Trophoblast cell (in vitro differentiated cells and primary cell): ENCODE results near the gene TSSC4.

Source experiments
- DNase-seq, 2 donors: peaks; one replicate each; pipeline ENCODE4 v3.0.0-alpha.2; 2016
- H2AFZ ChIP-seq: 2 replicates; pipeline ENCODE4 v1.6.1; 2013; ENCODE audit warnings: low read length, moderate library complexity, mild to moderate bottlenecking; ENCODE audit not compliant: insufficient read depth, poor library complexity
- H2AK5ac ChIP-seq: 2 replicates; pipeline ENCODE4 v1.6.1; 2013; ENCODE audit warnings: mild to moderate bottlenecking, low read length
- H2BK120ac ChIP-seq: 2 replicates; pipeline ENCODE4 v1.6.1; 2013; ENCODE audit warnings: low read length, mild to moderate bottlenecking, moderate library complexity; ENCODE audit not compliant: insufficient read depth, poor library complexity
- H2BK12ac ChIP-seq: 2 replicates; pipeline ENCODE4 v1.6.1; 2013; ENCODE audit warnings: mild to moderate bottlenecking, low read length, moderate library complexity
- H2BK5ac ChIP-seq: 2 replicates; pipeline ENCODE4 v1.6.1; 2013; ENCODE audit warnings: low read length, low read depth, moderate library complexity, mild to moderate bottlenecking; ENCODE audit not compliant: poor library complexity
- H3K14ac ChIP-seq: 2 replicates; pipeline ENCODE4 v1.6.1; 2013; ENCODE audit warnings: mild to moderate bottlenecking, low read length
- H3K18ac ChIP-seq: 2 replicates; pipeline ENCODE4 v1.6.1; 2013; ENCODE audit warnings: mild to moderate bottlenecking, low read length
- H3K23ac ChIP-seq: 2 replicates; pipeline ENCODE4 v1.6.1; 2013; ENCODE audit warnings: low read length
- H3K27ac ChIP-seq: 2 replicates; pipeline ENCODE4 v1.5.1; 2013; ENCODE audit warnings: low read depth, mild to moderate bottlenecking, inconsistent platforms, low read length, moderate library complexity
- H3K27me3 ChIP-seq: 2 replicates; pipeline ENCODE4 v1.6.1; 2013; ENCODE audit warnings: inconsistent platforms, mild to moderate bottlenecking, low read length, moderate library complexity; ENCODE audit not compliant: insufficient read depth
- H3K36me3 ChIP-seq, 2 experiments: 1 replicate in 1 of 2; 2 replicates in 1 of 2; pipeline ENCODE4 v1.6.1; 2013; ENCODE audit warnings: low read length in 2 of 2, mild to moderate bottlenecking in 2 of 2, moderate library complexity in 1 of 2; ENCODE audit not compliant: insufficient read depth in 2 of 2, control insufficient read depth in 1 of 2
- H3K4ac ChIP-seq: 2 replicates; pipeline ENCODE4 v1.6.1; 2013; ENCODE audit warnings: low read depth, mild to moderate bottlenecking, low read length, moderate library complexity
- H3K4me1 ChIP-seq, 2 experiments: 1 replicate in 1 of 2; 2 replicates in 1 of 2; pipeline ENCODE4 v1.6.1; 2013; ENCODE audit warnings: low read length in 2 of 2, mild to moderate bottlenecking in 2 of 2, moderate library complexity in 1 of 2; ENCODE audit not compliant: insufficient read depth in 2 of 2, control insufficient read depth in 1 of 2
- H3K4me2 ChIP-seq: 2 replicates; pipeline ENCODE4 v1.6.1; 2013; ENCODE audit warnings: inconsistent platforms, mild to moderate bottlenecking, low read length, moderate library complexity
- H3K4me3 ChIP-seq: 2 replicates; pipeline ENCODE4 v1.5.1; 2013; ENCODE audit warnings: mild to moderate bottlenecking, low read depth, low read length, inconsistent platforms
- H3K79me1 ChIP-seq: one replicate; pipeline ENCODE4 v1.6.1; 2013; ENCODE audit warnings: low read length
- H3K79me2 ChIP-seq: 2 replicates; pipeline ENCODE4 v1.6.1; 2013; ENCODE audit warnings: low read length, mild to moderate bottlenecking; ENCODE audit not compliant: control insufficient read depth, insufficient read depth, poor library complexity
- H3K9ac ChIP-seq: 2 replicates; pipeline ENCODE4 v1.6.1; 2013; ENCODE audit warnings: mild to moderate bottlenecking, low read length
- H3K9me3 ChIP-seq: 2 replicates; pipeline ENCODE4 v1.6.1; 2013; ENCODE audit warnings: low read depth, mild to moderate bottlenecking, control low read depth, inconsistent platforms, low read length; ENCODE audit not compliant: insufficient read depth
- H4K12ac ChIP-seq: 2 replicates; pipeline ENCODE4 v1.6.1; 2013; ENCODE audit warnings: low read depth, mild to moderate bottlenecking, low read length, moderate library complexity
- H4K8ac ChIP-seq: 2 replicates; pipeline ENCODE4 v1.6.1; 2013; ENCODE audit warnings: low read depth, mild to moderate bottlenecking, low read length, moderate library complexity
- H4K91ac ChIP-seq: one replicate; pipeline ENCODE4 v1.6.1; 2013; ENCODE audit warnings: low read depth, mild to moderate bottlenecking, low read length, moderate library complexity
- WGBS: extraction: QIAGEN DNeasy Blood & Tissue Kit; methylation state at CpG from one replicate; pipeline ENCODE4 v1.1.7; 2013; ENCODE audit warnings: missing lambda C conversion rate; ENCODE audit not compliant: insufficient read length, insufficient coverage; ENCODE audit errors: extremely low coverage; 5-methylcytosine and 5-hydroxymethylcytosine counted together

The TSSC4 gene

DNA sequence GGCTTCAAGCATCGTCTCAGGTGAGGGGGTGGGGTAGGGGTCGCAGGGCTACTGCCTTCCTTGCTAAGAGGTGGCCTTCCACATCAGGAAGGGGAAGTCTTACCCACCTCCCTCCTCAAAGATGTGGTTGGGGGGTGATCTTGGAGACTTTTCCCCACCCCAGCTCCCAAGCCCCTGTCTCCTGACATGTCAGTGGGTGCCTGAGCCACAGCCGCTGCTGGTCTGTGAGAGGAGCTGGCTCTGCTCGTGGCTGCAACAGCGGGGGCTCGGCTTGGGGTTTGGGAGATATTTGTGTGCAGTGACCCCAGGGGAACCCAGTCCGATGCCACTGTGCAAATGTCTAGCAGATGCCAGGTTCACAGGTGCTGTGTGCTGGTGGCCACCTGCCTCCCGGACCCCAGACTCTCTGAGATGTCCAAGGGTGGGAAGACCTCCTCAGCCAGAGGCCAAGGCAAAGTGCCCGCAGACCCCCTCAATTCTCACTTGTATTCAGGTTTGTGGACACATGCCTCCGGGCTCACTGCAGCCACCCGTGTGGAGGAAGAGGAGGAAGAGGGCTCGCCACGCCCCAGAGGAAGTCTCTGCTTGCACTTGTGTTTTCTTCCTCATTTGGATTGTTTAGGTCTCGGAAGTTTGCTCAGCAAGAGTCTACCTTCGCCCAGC is 46.2 kb downstream of the TSSC4 start:
- no peak for DNase-seq
- no peak overlapping the region for H3K4me3 ChIP-seq
- H3K14ac ChIP-seq, result no peak overlapping the region
- peaks cover 33% of the 10 kb centered on the region for H3K27me3 ChIP-seq
- no peak overlapping the region for H4K12ac ChIP-seq
- H2BK5ac ChIP-seq, result no peak overlapping the region
- H3K36me3 ChIP-seq, result no peaks in the 10 kb centered on the region
- H3K9me3 ChIP-seq, result peaks cover 10% of the 10 kb centered on the region
- H3K4me1 ChIP-seq, result no peaks in the 10 kb centered on the region
- no peak overlapping the region for H4K8ac ChIP-seq
- H3K18ac ChIP-seq, result no peak overlapping the region
- no peak overlapping the region for H2AFZ ChIP-seq
- no peak overlapping the region for H4K91ac ChIP-seq
- WGBS, result no CpG with 5 or more reads among the region's 15 CpGs
- H2BK120ac ChIP-seq, result no peak overlapping the region
- H2AK5ac ChIP-seq, result no peak overlapping the region
- no peak overlapping the region for H3K4ac ChIP-seq
- no peaks in the 10 kb centered on the region for H3K79me1 ChIP-seq
- no peak overlapping the region for H3K23ac ChIP-seq
- no peak overlapping the region for H2BK12ac ChIP-seq
- no peaks in the 10 kb centered on the region for H3K79me2 ChIP-seq
- no peak overlapping the region for H3K9ac ChIP-seq
- H3K27ac ChIP-seq, result no peak overlapping the region
- H3K4me2 ChIP-seq, result no peak overlapping the region

- no peak overlapping the region for H4K91ac ChIP-seq
- no peak overlapping the region for H4K8ac ChIP-seq
- H3K9ac ChIP-seq, result no peak overlapping the region
- H3K4me1 ChIP-seq, result no peaks in the 10 kb centered on the region
- H2BK12ac ChIP-seq, result no peak overlapping the region
- H2BK5ac ChIP-seq, result no peak overlapping the region
- H3K79me1 ChIP-seq, result no peaks in the 10 kb centered on the region
- peaks cover 33% of the 10 kb centered on the region for H3K27me3 ChIP-seq
- no peak overlapping the region for H3K14ac ChIP-seq
- H2AK5ac ChIP-seq, result no peak overlapping the region
- no peak overlapping the region for H3K4me2 ChIP-seq
- H3K4me3 ChIP-seq, result no peak overlapping the region
- H2AFZ ChIP-seq, result no peak overlapping the region
- no peak overlapping the region for H3K27ac ChIP-seq
- WGBS, result no CpG with 5 or more reads among the region's 12 CpGs
- H3K23ac ChIP-seq, result no peak overlapping the region
- no peak overlapping the region for H3K4ac ChIP-seq
- H3K36me3 ChIP-seq, result no peaks in the 10 kb centered on the region
- no peaks in the 10 kb centered on the region for H3K79me2 ChIP-seq
- H3K9me3 ChIP-seq, result peaks cover 10% of the 10 kb centered on the region
- no peak for DNase-seq
- H4K12ac ChIP-seq, result no peak overlapping the region
- no peak overlapping the region for H3K18ac ChIP-seq
- no peak overlapping the region for H2BK120ac ChIP-seq
Measured at GRCh38 chr11:2447253-2447950, 46.9 kb downstream of the TSSC4 start.

- Histone ChIP-seq H3K4me3 (no peak overlapping the region), H3K18ac (no peak overlapping the region), H4K91ac (no peak overlapping the region), H2AK5ac (no peak overlapping the region), H4K8ac (no peak overlapping the region), H4K12ac (no peak overlapping the region), H2AFZ (no peak overlapping the region), H2BK5ac (no peak overlapping the region), H2BK120ac (no peak overlapping the region), H3K9me3 (peaks cover 10% of the 10 kb centered on the region), H3K9ac (no peak overlapping the region), H3K79me1 (no peaks in the 10 kb centered on the region), H3K23ac (no peak overlapping the region), H3K27ac (no peak overlapping the region), H3K14ac (no peak overlapping the region), H3K79me2 (no peaks in the 10 kb centered on the region), H3K4me1 (no peaks in the 10 kb centered on the region), H3K27me3 (peaks cover 31% of the 10 kb centered on the region), H2BK12ac (no peak overlapping the region), H3K4ac (no peak overlapping the region), H3K4me2 (no peak overlapping the region), H3K36me3 (no peaks in the 10 kb centered on the region)
- WGBS, result no CpG with 5 or more reads among the region's 10 CpGs
- no peak for DNase-seq
Measured at GRCh38 chr11:2447951-2448650, 47.6 kb downstream of the TSSC4 start.

- Histone ChIP-seq H3K9ac (no peak overlapping the region), H3K14ac (no peak overlapping the region), H3K23ac (no peak overlapping the region), H2AK5ac (no peak overlapping the region), H4K8ac (no peak overlapping the region), H3K79me1 (no peaks in the 10 kb centered on the region), H2BK5ac (no peak overlapping the region), H4K91ac (no peak overlapping the region), H2AFZ (no peak overlapping the region), H2BK12ac (no peak overlapping the region), H3K9me3 (peaks cover 6% of the 10 kb centered on the region), H3K4me1 (no peaks in the 10 kb centered on the region), H3K79me2 (no peaks in the 10 kb centered on the region), H3K27me3 (peaks cover 23% of the 10 kb centered on the region), H3K36me3 (no peaks in the 10 kb centered on the region), H3K18ac (no peak overlapping the region), H3K4me2 (no peak overlapping the region), H3K27ac (no peak overlapping the region), H3K4ac (no peak overlapping the region), H2BK120ac (no peak overlapping the region), H4K12ac (no peak overlapping the region), H3K4me3 (no peak overlapping the region)
- WGBS, result no CpG with 5 or more reads among the region's 21 CpGs
- DNase-seq, result no peak
Measured at GRCh38 chr11:2448661-2449547, 48.4 kb downstream of the TSSC4 start.
